ENCODE results near the gene ZC3H13. TPM values are rescaled to one million over a fixed set of nuclear protein-coding genes. Genes with fewer than 3 reads are reported as not detected.

Gene ZC3H13
- total RNA-seq, 1 experiment from 2014 or later, result 21.2 TPM

DNA sequence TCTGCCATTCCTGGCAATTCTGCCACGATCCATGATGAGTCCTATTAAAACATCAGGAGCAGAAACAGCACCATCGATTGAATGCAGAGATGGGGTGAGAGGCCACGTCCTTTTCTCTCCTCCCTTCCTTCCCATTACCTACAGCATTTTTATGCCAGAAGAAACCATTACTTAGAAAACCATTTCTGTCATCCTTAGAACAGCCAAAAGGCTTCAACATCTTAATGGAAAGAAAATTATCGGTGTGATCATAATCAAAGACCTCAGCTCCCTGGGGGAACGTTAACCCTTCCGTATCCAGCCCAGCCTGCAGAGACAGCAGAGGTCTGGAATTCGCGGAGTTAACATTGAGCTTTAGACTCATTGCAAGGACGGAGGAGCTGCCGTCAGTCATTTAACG, 145.0 kb downstream of the ZC3H13 start:
- DNase-seq (ENCODE audit: extremely low read depth, low read depth), result no peak

Other genes starting within 250 kb of the ZC3H13 start
- not detected in 2 replicates for gene SIAH3, start 201.0 kb downstream of the ZC3H13 start, total RNA-seq (2014; rRNA removed; shearing (Covaris generic))
- not detected in 2 replicates for gene CPB2, start 52.3 kb upstream of the ZC3H13 start, total RNA-seq (2014; rRNA removed; shearing (Covaris generic))
- gene LCP1, start 129.4 kb upstream of the ZC3H13 start, total RNA-seq (2014; rRNA removed; shearing (Covaris generic)), result 44.4 and 55.9 TPM in 2 replicates
- 23.2 and 25.2 TPM in 2 replicates for gene LRRC63, start 159.2 kb upstream of the ZC3H13 start, total RNA-seq (2014; rRNA removed; shearing (Covaris generic))